ES-I3 (cell line): ENCODE measurements around the gene CD320.
A peak's percentile ranks its signal among the peaks of the same experiment; 100 is the strongest.
"Not testable (repeated sequence)": the region's sequence is repeated elsewhere in the genome, so short reads cannot be mapped to it uniquely, and the experiment has no call there.

Source experiments
- H3K36me3 ChIP-seq: 2 replicates; pipeline ENCODE4 v1.6.1; 2013; ENCODE audit warnings: mild to moderate bottlenecking, low read length, control low read depth, moderate library complexity; ENCODE audit not compliant: insufficient read depth
- H3K4me1 ChIP-seq: 2 replicates; pipeline ENCODE4 v1.6.1; 2013; ENCODE audit warnings: mild to moderate bottlenecking, control low read depth, low read length; ENCODE audit not compliant: insufficient read depth
- H3K9ac ChIP-seq: 2 replicates; pipeline ENCODE4 v1.6.1; 2013; ENCODE audit warnings: low read depth, mild to moderate bottlenecking, low read length, moderate library complexity
- H3K9me3 ChIP-seq: 2 replicates; pipeline ENCODE4 v1.6.1; 2013; ENCODE audit warnings: mild to moderate bottlenecking, low read length, moderate library complexity; ENCODE audit not compliant: control insufficient read depth, insufficient read depth

CD320 gene

GRCh38 chr19:8307400-8307964 lies 676 bp downstream of the CD320 start:
- H3K4me1 ChIP-seq: peaks cover 3% of the 10 kb centered on the region; the same call in 1 of the 2 replicates

DNA sequence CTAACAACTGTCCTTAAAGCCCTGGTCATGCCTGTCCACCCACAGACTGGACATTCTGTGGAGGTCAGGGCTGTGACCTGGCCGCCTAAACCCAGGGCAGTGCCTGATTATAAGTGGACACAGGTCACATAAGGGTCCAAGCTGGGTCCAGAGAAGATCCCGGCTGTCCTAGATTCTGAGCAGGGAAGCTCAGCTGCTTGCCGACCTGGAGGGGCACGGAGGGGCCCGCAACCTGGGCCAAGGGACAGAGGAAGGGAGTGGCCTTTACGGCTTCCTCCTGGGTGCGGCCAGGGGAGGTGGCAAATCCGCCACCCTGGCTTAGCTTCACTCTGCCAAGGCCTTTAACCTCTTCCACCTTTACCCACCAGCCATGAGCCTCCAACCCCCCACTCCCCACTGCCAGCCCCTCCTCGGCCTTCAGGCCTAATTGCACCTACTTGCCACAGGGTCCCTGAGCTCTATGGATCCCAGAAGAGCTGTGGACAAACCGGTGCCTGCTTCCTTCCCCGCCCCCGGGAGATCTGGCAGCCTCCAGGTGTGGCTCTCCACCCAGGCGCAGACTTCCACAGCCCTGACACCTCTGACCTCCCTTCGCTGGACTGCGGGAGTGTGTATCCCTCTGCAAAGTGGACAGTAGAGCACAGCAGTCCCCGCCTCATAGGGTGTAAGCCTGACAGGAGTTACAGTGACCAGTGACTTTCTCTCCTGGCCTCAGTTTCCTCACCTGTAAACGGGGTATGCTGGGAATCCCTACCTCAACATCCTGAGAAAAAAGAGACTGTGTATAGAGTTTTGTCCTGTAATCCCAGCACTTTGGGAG lies 1.7 kb downstream of the CD320 start:
- Histone ChIP-seq H3K4me1 (peaks cover 3% of the 10 kb centered on the region; the same call in 1 of the 2 replicates), H3K36me3 (peaks cover under 1% of the 10 kb centered on the region), H3K9ac (no peak overlapping the region; the same call in 1 of the 2 replicates), H3K9me3 (no peaks in the 10 kb centered on the region)

More at GRCh38 chr19:8307400-8307964, 676 bp downstream of the CD320 start:
- Histone ChIP-seq H3K9ac (peak overlapping the region; percentile 68), H3K36me3 (peaks cover 3% of the 10 kb centered on the region), H3K9me3 (no peaks in the 10 kb centered on the region)

DNA sequence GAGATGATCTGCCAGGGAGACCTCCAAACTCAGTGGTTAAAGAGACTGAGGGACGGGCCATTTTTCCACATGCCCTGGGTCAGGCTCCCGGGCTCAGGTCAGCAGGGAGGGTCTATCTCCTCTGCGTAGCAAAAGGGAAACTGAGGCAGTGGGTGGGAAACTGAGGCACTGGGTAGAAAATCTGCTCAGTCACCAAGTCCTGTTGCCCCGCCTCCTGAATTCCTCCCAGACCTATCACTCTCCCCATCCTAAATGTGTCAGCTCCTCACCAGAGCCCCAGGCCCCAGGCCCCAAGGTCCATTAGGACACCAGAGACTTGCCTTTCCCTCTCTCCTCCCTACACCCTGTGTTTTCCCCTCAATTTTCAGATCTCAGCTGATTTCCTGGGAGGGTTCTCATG lies 2.4 kb downstream of the CD320 start:
- no peaks in the 10 kb centered on the region; the same call in 1 of the 2 replicates for H3K36me3 ChIP-seq
- H3K9ac ChIP-seq: no peak overlapping the region
- H3K4me1 ChIP-seq: peaks cover 3% of the 10 kb centered on the region; the same call in 1 of the 2 replicates
- H3K9me3 ChIP-seq: no peaks in the 10 kb centered on the region

GRCh38 chr19:8304841-8305621 lies 3.1 kb downstream of the CD320 start:
- H3K9ac ChIP-seq: no peak overlapping the region; the same call in 1 of the 2 replicates
- H3K4me1 ChIP-seq: peaks cover 3% of the 10 kb centered on the region; the same call in 1 of the 2 replicates
- no peaks in the 10 kb centered on the region for H3K9me3 ChIP-seq
- H3K36me3 ChIP-seq: no peaks in the 10 kb centered on the region

- H3K4me1 ChIP-seq: no peaks in the 10 kb centered on the region; the same call in 1 of the 2 replicates
- H3K9ac ChIP-seq: no peak overlapping the region
- no peaks in the 10 kb centered on the region for H3K9me3 ChIP-seq
- H3K36me3 ChIP-seq: no peaks in the 10 kb centered on the region
Measured at GRCh38 chr19:8302734-8303133, 5.4 kb downstream of the CD320 start.

DNA sequence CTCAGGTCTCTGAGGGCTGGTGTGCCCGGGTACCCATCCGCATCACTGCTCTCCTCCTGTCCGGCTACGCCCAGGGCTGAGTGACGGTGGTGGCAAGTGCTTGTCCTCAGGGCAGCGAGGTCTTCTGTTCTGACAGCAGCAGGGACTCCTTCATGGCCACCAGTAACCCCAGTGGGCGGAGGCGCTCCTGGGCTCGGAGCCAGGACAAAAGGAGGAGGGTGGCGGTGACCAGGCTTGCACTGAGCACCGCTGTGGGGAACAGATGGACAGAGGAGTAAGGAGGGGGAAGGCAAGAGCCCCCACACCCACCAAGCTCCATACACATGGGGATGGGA lies 5.8 kb downstream of the CD320 start:
- Histone ChIP-seq H3K9me3 (no peaks in the 10 kb centered on the region), H3K4me1 (no peaks in the 10 kb centered on the region; the same call in 1 of the 2 replicates), H3K9ac (no peak overlapping the region), H3K36me3 (no peaks in the 10 kb centered on the region)

GRCh38 chr19:8291337-8291736 lies 16.8 kb downstream of the CD320 start:
- not testable (repeated sequence) for H3K9ac ChIP-seq, H3K9me3 ChIP-seq, H3K4me1 ChIP-seq, H3K36me3 ChIP-seq

- H3K36me3 ChIP-seq, H3K9ac ChIP-seq, H3K9me3 ChIP-seq, H3K4me1 ChIP-seq: not testable (repeated sequence)
Measured at GRCh38 chr19:8276508-8276907, 31.6 kb downstream of the CD320 start.

GRCh38 chr19:8269724-8270123 lies 38.4 kb downstream of the CD320 start:
- Histone ChIP-seq H3K36me3 (no peaks in the 10 kb centered on the region), H3K9ac (no peak overlapping the region), H3K9me3 (no peaks in the 10 kb centered on the region), H3K4me1 (no peaks in the 10 kb centered on the region)

DNA sequence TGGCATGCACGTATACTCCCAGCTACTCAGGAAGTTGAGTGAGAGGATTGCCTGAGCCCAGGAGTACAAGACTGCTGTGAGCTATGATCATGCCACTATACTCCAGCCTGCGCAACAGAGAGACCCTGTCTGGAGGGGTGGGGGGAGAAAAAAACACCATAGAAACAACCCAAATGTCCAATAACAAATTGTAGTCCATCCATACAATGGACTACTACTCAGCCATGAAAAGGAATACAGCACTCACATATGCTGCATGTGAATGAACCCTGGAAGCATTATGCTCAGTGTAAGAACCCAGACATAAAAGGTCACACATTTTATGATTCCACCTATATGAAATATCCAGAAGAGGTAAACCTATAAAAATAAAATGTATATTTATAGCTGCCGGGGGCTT lies 42.3 kb downstream of the CD320 start:
- Histone ChIP-seq H3K4me1 (no peaks in the 10 kb centered on the region), H3K9ac (no peak overlapping the region), H3K9me3 (no peaks in the 10 kb centered on the region), H3K36me3 (peaks cover 11% of the 10 kb centered on the region; the same call in 1 of the 2 replicates)

GRCh38 chr19:8264248-8264647 lies 43.9 kb downstream of the CD320 start:
- not testable (repeated sequence) for H3K9me3 ChIP-seq, H3K4me1 ChIP-seq, H3K9ac ChIP-seq
- H3K36me3 ChIP-seq: peaks cover 11% of the 10 kb centered on the region; the same call in 1 of the 2 replicates

- Histone ChIP-seq H3K36me3 (peaks cover 18% of the 10 kb centered on the region), H3K9ac (no peak overlapping the region), H3K4me1 (no peaks in the 10 kb centered on the region), H3K9me3 (no peaks in the 10 kb centered on the region)
Measured at GRCh38 chr19:8262431-8262830, 45.7 kb downstream of the CD320 start.

DNA sequence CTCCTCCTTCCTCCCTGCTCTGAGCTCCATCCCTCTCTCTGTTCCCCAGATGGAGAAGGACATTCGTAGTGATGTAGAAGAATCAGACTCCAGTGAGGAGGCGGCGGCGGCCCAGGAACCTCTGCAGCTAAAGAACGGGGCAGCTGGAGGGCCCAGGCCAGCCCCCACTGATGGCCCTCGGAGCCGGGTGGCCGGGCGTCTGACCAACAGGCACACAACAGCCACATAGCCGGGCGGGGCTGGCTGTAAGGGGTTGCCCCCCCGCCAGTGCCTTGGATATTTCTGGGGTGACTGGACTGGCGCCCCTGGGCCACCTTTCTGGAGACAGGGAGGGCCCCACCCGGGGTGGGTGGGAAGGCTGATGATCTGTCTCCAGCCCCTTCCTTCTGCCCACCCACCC lies 46.3 kb downstream of the CD320 start:
- no peaks in the 10 kb centered on the region for H3K9me3 ChIP-seq
- no peak overlapping the region for H3K9ac ChIP-seq
- peaks cover 20% of the 10 kb centered on the region for H3K36me3 ChIP-seq
- no peaks in the 10 kb centered on the region for H3K4me1 ChIP-seq

DNA sequence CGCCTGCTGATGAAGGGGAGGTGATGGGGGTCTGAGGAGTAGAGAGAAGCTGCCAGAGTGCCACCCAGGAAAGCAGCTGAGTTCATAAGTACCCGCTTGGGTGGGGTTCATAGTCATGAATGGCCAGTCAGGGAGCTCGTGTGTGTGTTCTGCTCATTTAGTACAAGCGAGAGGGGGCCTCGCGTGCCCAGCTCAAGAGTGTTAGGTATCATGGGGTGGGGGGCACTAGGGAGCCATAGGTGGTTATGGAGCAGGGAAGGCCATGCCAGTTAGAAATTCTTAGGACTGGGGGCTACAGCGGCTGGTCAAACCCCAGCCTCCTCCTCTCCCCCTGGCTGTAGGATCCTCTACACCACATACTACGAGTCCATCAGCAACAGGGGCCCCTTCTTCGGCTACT lies 46.8 kb downstream of the CD320 start:
- no peaks in the 10 kb centered on the region for H3K9me3 ChIP-seq
- H3K36me3 ChIP-seq: peaks cover 20% of the 10 kb centered on the region
- no peak overlapping the region for H3K9ac ChIP-seq
- no peaks in the 10 kb centered on the region for H3K4me1 ChIP-seq

GRCh38 chr19:8259922-8260247 lies 48.3 kb downstream of the CD320 start:
- Histone ChIP-seq H3K36me3 (peaks cover 28% of the 10 kb centered on the region), H3K9ac (no peak overlapping the region), H3K9me3 (no peaks in the 10 kb centered on the region), H3K4me1 (no peaks in the 10 kb centered on the region)
